Ascending aorta (tissue), 2 donors: ENCODE data around the gene EMP3. TPM values are rescaled to one million over a fixed set of nuclear protein-coding genes. Genes with fewer than 3 reads are reported as not detected.
"Not testable (repeated sequence)": the region's sequence is repeated elsewhere in the genome, so short reads cannot be mapped to it uniquely, and the experiment has no call there.

Experiments used
- DNase-seq, 2 donors: peaks; one replicate each; pipeline ENCODE4 v3.0.0-alpha.2; 2019; ENCODE audit warnings: low spot score in 2 of 2
- H3K27ac ChIP-seq, 2 donors: fragments of 200-600 bp; sonication (generic); one replicate each; pipeline ENCODE4 v1.5.1; 2016 to 2017; ENCODE audit warnings: mild to moderate bottlenecking in 1 of 2
- H3K27me3 ChIP-seq: fragments of 200-600 bp; sonication (generic); one replicate; pipeline ENCODE4 v1.5.1; 2017
- H3K36me3 ChIP-seq, 2 donors: fragments of 200-600 bp; sonication (generic); one replicate each; pipeline ENCODE4 v1.5.1; 2016
- H3K4me1 ChIP-seq, 2 donors: fragments of 200-600 bp; sonication (generic); one replicate each; pipeline ENCODE4 v1.5.1; 2016 to 2017; ENCODE audit warnings: mild to moderate bottlenecking in 1 of 2
- H3K4me3 ChIP-seq, 2 donors: fragments of 200-600 bp; sonication (generic); one replicate each; pipeline ENCODE4 v1.5.1; 2016 to 2017; ENCODE audit warnings: mild to moderate bottlenecking in 1 of 2
- H3K9me3 ChIP-seq, 2 donors: fragments of 200-600 bp; sonication (generic); one replicate each; pipeline ENCODE4 v1.5.1; 2016
- intact Hi-C: fragments of 100-400 bp; cut with DNase I; formaldehyde crosslinking; loops from one replicate; pipeline ENCODE4 v1.15.1; 2023
- total RNA-seq: library from RNA; depleted of rRNA; stranded (reverse); fragments of >200 nt; gene quantifications from one replicate; pipeline ENCODE4 v1.1.0, GENCODE V29; 2016
- TF ChIP-seq, protein P1 (sequence below), 3 experiments: fragments of 200-600 bp in 2 of 3; fragments of 450-650 bp in 1 of 3; sonication (generic) in 2 of 3; IDR thresholded peaks; one replicate each; pipeline ENCODE4 v1.5.1; 2016 to 2019; ENCODE audit warnings: antibody characterized with exemption in 3 of 3, mild to moderate bottlenecking in 1 of 3, moderate library complexity in 1 of 3

EMP3 gene
- total RNA-seq, 1 donor from 2014 or later = 18.2 TPM

DNA sequence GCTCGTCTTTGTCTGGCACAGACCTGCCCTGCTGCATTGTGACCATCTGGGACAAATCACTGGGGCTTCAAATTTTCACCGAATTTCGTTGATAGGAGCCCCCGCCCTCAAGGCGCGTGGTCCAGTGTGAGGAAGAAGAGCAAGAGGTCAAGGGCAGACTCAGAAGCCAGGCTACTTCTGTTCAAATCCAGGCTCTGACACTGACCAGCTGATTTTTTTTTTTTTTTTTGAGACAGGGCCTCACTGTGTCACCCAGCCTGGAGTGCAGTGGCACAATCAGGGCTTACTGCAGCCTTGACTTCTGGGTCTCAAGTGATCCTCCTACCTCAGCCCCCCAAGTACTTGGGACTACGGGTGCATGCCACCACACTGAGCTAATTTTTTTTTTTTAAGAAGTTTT is 46.0 kb downstream of the EMP3 start:
- no peak overlapping the region for H3K27ac ChIP-seq

DNA sequence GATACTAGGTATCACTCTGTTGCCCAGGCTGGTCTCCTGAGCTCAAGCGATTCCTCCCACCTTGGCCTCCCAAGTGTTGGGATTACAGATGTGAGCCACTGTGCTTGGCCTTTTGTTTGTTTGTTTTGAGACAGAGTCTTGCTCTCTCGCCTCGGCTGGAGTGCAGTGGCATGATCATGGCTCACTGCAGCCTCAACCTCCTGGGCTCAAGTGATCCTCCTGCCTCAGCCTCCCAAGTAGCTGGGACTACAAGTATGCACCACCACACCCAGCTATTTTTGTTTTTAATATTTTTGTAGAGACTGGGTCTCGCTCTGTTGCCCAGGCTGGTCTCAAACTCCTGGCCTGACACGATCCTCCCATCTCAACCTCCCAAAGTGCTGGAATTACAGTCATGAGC is 46.4 kb downstream of the EMP3 start:
- intact Hi-C loops, H3K9me3 ChIP-seq, DNase-seq, H3K4me3 ChIP-seq, H3K27me3 ChIP-seq, H3K27ac ChIP-seq, H3K36me3 ChIP-seq, H3K4me1 ChIP-seq: not testable (repeated sequence)

More for the DNA sequence above, 46.0 kb downstream of the EMP3 start:
- DNase-seq = no peak
- H3K4me1 ChIP-seq = no peaks in the 10 kb centered on the region
- no peaks in the 10 kb centered on the region for H3K27me3 ChIP-seq
- intact Hi-C loops = no loop called here
- H3K4me3 ChIP-seq = no peak overlapping the region
- TF ChIP-seq, protein P1, sequence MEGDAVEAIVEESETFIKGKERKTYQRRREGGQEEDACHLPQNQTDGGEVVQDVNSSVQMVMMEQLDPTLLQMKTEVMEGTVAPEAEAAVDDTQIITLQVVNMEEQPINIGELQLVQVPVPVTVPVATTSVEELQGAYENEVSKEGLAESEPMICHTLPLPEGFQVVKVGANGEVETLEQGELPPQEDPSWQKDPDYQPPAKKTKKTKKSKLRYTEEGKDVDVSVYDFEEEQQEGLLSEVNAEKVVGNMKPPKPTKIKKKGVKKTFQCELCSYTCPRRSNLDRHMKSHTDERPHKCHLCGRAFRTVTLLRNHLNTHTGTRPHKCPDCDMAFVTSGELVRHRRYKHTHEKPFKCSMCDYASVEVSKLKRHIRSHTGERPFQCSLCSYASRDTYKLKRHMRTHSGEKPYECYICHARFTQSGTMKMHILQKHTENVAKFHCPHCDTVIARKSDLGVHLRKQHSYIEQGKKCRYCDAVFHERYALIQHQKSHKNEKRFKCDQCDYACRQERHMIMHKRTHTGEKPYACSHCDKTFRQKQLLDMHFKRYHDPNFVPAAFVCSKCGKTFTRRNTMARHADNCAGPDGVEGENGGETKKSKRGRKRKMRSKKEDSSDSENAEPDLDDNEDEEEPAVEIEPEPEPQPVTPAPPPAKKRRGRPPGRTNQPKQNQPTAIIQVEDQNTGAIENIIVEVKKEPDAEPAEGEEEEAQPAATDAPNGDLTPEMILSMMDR (IDR thresholded peaks at IDR 0.05) = no peak
- H3K9me3 ChIP-seq = no peaks in the 10 kb centered on the region
- no peaks in the 10 kb centered on the region for H3K36me3 ChIP-seq

DNA sequence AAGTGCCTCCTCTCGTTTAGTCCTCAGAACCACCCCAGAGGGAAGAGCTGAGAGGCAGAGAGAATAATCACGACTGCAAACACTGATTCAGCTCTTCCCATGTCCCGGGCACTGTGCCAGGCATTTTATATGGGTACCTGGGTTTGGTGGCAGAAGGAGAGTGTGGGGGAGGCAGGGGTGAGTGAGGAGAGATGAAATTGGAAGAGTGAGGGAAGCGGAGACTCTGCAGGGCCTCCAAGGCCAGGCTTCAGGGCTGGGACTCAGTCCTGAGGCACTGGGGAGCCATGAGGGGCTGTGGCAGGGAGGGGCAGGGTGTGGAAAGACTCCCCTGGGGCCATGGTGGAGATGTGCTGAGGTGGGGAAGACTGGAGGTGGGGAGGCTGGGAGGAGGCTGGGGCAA is 47.6 kb downstream of the EMP3 start:
- Histone ChIP-seq H3K27ac (no peak overlapping the region), H3K4me3 (no peak overlapping the region), H3K4me1 (no peaks in the 10 kb centered on the region), H3K36me3 (no peaks in the 10 kb centered on the region), H3K27me3 (no peaks in the 10 kb centered on the region), H3K9me3 (no peaks in the 10 kb centered on the region)
- TF ChIP-seq, protein P1 (IDR thresholded peaks at IDR 0.05) = no peak
- DNase-seq = no peak
- intact Hi-C loops = no loop called here

GRCh38 chr19:48373567-48373966 is 48.2 kb downstream of the EMP3 start:
- Histone ChIP-seq H3K36me3 (no peaks in the 10 kb centered on the region), H3K9me3 (no peaks in the 10 kb centered on the region), H3K27me3 (no peaks in the 10 kb centered on the region), H3K4me1 (no peaks in the 10 kb centered on the region), H3K27ac (no peak overlapping the region), H3K4me3 (no peak overlapping the region)
- intact Hi-C loops = no loop called here
- no peak for DNase-seq
- TF ChIP-seq, protein P1 (IDR thresholded peaks at IDR 0.05) = no peak

GRCh38 chr19:48378194-48378570 is 52.8 kb downstream of the EMP3 start:
- no peaks in the 10 kb centered on the region for H3K4me1 ChIP-seq
- H3K36me3 ChIP-seq = peaks cover 11 to 20% of the 10 kb centered on the region in 2 donors
- H3K4me3 ChIP-seq = no peak overlapping the region
- no peaks in the 10 kb centered on the region for H3K9me3 ChIP-seq
- no peaks in the 10 kb centered on the region for H3K27me3 ChIP-seq
- TF ChIP-seq, protein P1 (IDR thresholded peaks at IDR 0.05) = no peak
- DNase-seq = no peak
- H3K27ac ChIP-seq = no peak overlapping the region
- intact Hi-C loops = no loop called here

GRCh38 chr19:48379058-48379457 is 53.7 kb downstream of the EMP3 start:
- no peak overlapping the region for H3K27ac ChIP-seq
- H3K4me3 ChIP-seq = no peak overlapping the region
- TF ChIP-seq, protein P1 (IDR thresholded peaks at IDR 0.05) = no peak
- intact Hi-C loops = no loop called here
- peaks cover 20 to 29% of the 10 kb centered on the region in 2 donors for H3K36me3 ChIP-seq
- H3K9me3 ChIP-seq = no peaks in the 10 kb centered on the region
- DNase-seq = no peak
- no peaks in the 10 kb centered on the region for H3K27me3 ChIP-seq
- no peaks in the 10 kb centered on the region for H3K4me1 ChIP-seq

Other genes starting within 250 kb of the EMP3 start
- 110 TPM for gene PLA2G4C, start 214.7 kb upstream of the EMP3 start, total RNA-seq
- 0.64 TPM for gene LIG1, start 155.2 kb upstream of the EMP3 start, total RNA-seq
- 16.0 TPM for gene ZSWIM9, start 154.9 kb upstream of the EMP3 start, total RNA-seq
- gene CARD8, start 69.6 kb upstream of the EMP3 start, total RNA-seq = 41.0 TPM
- gene ZNF114, start 55.5 kb upstream of the EMP3 start, total RNA-seq = not detected
- 25.3 TPM for gene TMEM143, start 38.4 kb downstream of the EMP3 start, total RNA-seq
- not detected for gene SYNGR4, start 38.8 kb downstream of the EMP3 start, total RNA-seq
- gene KDELR1, start 66.0 kb downstream of the EMP3 start, total RNA-seq = 183 TPM
- gene GRIN2D, start 68.1 kb downstream of the EMP3 start, total RNA-seq = 0.64 TPM
- 16.0 TPM for gene GRWD1, start 120.4 kb downstream of the EMP3 start, total RNA-seq
- 6.1 TPM for gene KCNJ14, start 130.0 kb downstream of the EMP3 start, total RNA-seq
- gene CYTH2, start 143.8 kb downstream of the EMP3 start, total RNA-seq = 83.5 TPM
- 0.11 TPM for gene LMTK3, start 186.3 kb downstream of the EMP3 start, total RNA-seq
- not detected for gene SULT2B1, start 226.6 kb downstream of the EMP3 start, total RNA-seq